Subcutaneous abdominal adipose tissue (tissue), 5 donors: ENCODE measurements around the gene FERMT2.

ENCODE experiments used
- H3K27ac ChIP-seq: one replicate; pipeline ENCODE4 v1.7.0; 2013; ENCODE audit warnings: low read depth, mild to moderate bottlenecking, inconsistent platforms, low read length, moderate library complexity
- H3K27me3 ChIP-seq, 5 donors: one replicate each; pipeline ENCODE4 v1.7.0; 2013; ENCODE audit warnings: low read length in 5 of 5, inconsistent platforms in 1 of 5; ENCODE audit not compliant: control insufficient read depth in 5 of 5, insufficient read depth in 4 of 5
- H3K36me3 ChIP-seq, 5 donors: one replicate each; pipeline ENCODE4 v1.7.0; 2013; ENCODE audit warnings: low read length in 5 of 5; ENCODE audit not compliant: control insufficient read depth in 5 of 5, insufficient read depth in 5 of 5
- H3K4me1 ChIP-seq, 5 donors: one replicate each; pipeline ENCODE4 v1.7.0; 2013; ENCODE audit warnings: low read length in 5 of 5, mild to moderate bottlenecking in 3 of 5, moderate library complexity in 1 of 5; ENCODE audit not compliant: control insufficient read depth in 5 of 5, insufficient read depth in 5 of 5
- H3K4me3 ChIP-seq, 5 donors: one replicate each; pipeline ENCODE4 v1.7.0; 2013; ENCODE audit warnings: low read length in 5 of 5, low read depth in 1 of 5
- H3K9ac ChIP-seq, 5 donors: one replicate each; pipeline ENCODE4 v1.7.0; 2013; ENCODE audit warnings: low read length in 5 of 5, mild to moderate bottlenecking in 4 of 5, moderate library complexity in 3 of 5
- H3K9me3 ChIP-seq, 5 donors: one replicate each; pipeline ENCODE4 v1.7.0; 2013; ENCODE audit warnings: low read length in 5 of 5; ENCODE audit not compliant: control insufficient read depth in 5 of 5
- donor health status: healthy.
- donor health status: healthy.
- donor health status: healthy.
- donor health status: healthy.
- donor health status: healthy.

FERMT2 gene

DNA sequence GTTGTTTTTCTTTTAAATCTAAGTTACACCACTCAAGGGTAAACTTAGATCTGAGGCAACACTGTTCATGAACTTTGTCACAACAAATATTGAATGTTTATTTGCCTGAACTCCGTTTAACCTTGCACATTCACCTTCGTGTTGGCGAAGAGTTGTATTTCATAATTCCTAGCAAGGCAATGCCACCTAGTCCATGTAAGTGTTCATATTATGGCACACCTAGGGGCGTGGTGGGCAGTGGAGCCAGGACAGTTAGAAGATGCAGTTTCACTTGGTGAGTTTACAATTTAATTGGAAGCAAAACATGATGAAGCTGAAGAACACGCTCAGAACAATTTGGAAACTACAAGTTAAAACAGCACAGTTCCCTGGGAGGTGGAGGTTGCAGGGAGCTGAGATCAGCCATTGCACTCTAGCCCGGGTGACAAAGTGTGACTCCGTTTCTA lies 129.0 kb downstream of the FERMT2 start:
- Histone ChIP-seq H3K27me3 (no peaks in the 10 kb centered on the region), H3K4me3 (no peak overlapping the region), H3K27ac (no peak overlapping the region), H3K36me3 (no peaks in the 10 kb centered on the region), H3K9me3 (no peaks in the 10 kb centered on the region), H3K4me1 (peaks cover 0 to 7% (median 3%) of the 10 kb centered on the region in 5 donors), H3K9ac (no peak overlapping the region)

DNA sequence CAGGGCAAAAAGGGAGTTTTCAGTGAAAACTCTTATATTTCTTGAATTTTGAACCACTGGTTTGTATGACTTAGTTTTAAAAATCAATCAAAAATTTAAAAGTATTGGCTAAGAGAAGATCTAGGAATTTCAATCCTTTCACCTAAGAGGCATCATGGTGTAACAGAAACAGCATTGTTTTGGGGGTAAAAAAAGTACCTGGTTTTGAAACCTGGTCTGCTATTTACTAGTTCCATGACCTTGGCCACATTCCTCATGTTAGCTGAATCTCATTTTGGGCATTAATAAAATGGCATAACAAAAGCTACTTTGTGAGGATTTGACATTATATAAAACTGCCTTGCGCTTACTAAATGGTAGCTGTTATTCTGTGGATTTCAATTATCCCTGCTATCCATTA lies 142.7 kb downstream of the FERMT2 start:
- Histone ChIP-seq H3K9me3 (no peaks in the 10 kb centered on the region), H3K36me3 (no peaks in the 10 kb centered on the region), H3K4me1 (no peaks in the 10 kb centered on the region), H3K27me3 (no peaks in the 10 kb centered on the region), H3K27ac (no peak overlapping the region), H3K9ac (no peak overlapping the region), H3K4me3 (no peak overlapping the region)
